ENCODE measurements around the gene SAFB2. TPM values are rescaled to one million over a fixed set of nuclear protein-coding genes. Genes with fewer than 3 reads are reported as not detected.
A peak's percentile ranks its signal among the peaks of the same experiment; 100 is the strongest.

SAFB2 gene
- total RNA-seq, 1 donor from 2014 or later: 41.2 TPM

DNA sequence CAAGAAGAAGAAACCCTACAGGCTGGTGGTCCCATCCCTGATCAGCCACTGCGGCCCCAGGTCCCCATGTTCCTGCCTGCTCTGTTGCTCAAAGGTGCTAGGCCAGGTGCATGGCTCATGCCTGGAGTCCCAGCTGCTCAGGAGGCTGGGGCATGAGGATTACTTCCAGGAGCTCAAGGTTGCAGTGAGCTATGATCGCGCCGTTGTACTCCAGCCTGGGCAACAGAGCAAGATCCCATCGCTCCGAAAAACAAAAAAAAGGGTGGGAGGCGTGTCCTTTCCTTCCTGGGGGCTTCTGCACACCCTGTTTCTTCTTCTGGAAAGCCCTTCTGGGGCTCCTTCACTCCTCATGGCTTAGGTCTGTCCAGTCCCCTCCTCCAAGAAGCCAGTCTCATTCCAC, 42.9 kb downstream of the SAFB2 start:
- DNase-seq: no peak

DNA sequence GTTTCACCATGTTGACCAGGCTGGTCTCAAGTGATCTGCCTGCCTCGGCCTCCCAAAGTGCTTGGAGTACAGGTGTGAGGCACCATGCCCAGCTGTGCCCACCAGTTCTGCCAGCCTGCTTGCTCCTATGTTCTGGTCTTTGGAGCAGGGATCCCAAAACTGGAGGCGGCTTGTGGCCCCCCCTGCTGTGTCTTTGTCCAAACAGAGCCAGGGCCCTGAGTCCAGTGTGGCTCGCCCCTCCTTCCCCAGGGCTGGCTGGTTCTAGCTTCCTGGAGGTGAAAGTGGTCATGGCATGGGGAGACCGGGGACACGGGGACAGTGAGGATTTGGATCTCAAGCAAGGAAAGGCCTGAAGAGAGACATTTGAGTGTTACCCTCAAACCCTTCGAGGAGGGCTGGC, 43.3 kb downstream of the SAFB2 start:
- DNase-seq: no peak

DNA sequence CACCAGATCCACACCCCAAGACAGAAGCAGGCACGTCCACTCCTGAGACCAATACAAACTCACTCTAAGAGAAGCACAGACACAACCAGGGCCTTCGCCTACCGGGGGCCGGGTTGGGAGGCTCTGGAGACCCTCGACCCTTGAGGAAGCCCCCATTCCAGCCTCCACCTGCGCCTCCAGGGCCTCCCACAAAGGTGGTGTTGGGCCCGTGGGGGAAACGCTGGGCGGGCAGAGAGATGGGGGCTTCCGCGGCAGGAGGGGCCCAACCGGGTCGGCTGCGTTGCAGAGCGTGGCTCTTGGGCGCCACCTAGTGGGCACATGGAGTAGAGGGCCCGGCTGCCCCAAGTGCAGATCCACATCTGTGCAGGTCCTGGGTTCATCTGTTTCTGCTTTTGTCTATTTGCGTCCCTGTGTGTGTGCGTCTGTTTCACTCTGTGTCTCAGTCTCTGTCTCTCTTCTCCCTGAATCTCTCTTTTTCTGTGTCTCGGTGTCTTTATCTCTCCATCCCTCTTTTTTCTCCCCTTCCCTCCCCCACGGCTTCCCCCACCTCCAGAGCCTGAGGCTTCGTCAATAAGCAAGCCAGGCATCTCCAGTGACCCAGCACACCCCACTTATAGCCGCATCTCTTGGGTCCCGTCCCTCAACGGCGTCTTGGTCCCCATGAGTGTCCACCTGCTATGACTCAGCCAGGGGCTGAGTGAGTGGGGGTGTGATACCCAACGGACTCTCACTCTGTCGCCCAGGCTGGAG, 44.3 kb downstream of the SAFB2 start:
- DNase-seq: peak; percentile 77

GRCh38 chr19:5575590-5575989, 47.0 kb downstream of the SAFB2 start:
- DNase-seq: no peak

DNA sequence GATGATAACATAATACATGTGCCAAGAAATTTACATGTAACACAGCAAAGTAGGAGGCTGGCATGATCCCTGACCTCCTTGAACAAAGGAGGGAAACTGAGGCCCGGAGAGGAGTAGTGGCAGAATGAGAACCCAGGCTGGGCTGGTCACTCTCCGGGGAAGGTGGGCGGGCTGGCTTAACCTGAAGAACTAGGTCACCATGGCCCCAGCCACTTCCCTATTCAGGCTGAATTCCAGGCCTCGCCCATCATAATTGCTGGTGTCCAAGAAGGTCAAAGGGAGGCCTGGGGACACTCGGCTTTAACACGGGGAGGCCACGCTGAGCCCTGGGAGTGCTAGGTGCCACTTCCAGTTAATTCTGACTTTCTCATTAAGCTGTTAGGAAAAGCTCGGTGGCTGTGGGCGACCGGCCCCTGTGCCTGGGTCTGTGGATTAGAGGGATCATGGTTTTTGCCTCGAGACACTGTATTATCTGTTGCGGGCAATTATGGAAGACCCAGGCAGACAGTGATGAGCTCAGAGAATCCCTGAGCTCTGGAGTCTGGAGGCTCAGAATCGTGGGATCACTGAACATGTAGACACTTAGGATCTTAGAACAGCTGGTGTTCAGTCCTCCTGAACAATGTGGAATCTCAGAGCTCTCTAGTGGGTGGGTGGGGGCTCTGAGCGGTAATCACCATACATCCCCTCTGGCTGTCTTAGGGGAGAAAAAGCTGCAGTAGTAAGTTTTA, 49.9 kb downstream of the SAFB2 start:
- DNase-seq: no peak

DNA sequence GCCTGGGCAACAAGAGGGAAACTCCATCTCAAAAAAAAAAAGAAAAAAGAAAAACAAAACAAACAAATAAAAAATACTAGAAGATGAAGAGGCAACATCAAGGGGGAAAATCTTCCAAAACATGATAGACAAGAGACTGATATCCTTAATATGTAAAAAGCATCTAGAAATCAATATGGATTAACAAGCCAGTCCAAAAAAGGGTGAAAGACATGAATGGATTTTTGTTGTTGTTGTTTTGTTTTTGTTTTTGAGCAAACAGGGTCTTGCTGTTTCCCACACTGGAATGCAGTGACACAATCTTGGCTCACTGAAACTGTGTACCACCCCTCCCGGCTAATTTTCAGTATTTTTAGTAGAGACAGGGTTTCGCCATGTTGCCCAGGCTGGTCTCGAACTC, 50.8 kb downstream of the SAFB2 start:
- no peak for DNase-seq

DNA sequence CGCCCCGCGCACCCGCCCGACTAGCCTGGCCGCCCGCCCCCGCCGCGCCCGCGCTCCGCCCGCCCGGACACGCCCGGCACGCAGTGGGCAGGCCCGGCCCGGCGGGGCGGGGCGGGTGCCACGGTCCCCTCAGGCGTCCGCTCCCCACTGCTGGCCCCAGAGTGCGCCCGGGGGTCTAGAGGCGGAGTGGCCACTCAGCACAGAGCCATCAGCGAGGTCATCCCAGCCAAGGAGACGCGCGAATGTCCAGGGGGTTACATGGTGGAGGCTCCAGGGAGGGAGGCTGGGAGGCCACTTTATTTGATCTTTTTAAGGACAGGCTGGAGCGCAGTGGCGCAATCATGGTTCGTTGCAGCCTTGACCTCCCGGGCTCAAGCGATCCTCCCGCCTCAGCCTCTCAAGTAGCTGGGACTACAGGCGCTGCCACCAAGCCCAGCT, 54.6 kb downstream of the SAFB2 start:
- DNase-seq: no peak

DNA sequence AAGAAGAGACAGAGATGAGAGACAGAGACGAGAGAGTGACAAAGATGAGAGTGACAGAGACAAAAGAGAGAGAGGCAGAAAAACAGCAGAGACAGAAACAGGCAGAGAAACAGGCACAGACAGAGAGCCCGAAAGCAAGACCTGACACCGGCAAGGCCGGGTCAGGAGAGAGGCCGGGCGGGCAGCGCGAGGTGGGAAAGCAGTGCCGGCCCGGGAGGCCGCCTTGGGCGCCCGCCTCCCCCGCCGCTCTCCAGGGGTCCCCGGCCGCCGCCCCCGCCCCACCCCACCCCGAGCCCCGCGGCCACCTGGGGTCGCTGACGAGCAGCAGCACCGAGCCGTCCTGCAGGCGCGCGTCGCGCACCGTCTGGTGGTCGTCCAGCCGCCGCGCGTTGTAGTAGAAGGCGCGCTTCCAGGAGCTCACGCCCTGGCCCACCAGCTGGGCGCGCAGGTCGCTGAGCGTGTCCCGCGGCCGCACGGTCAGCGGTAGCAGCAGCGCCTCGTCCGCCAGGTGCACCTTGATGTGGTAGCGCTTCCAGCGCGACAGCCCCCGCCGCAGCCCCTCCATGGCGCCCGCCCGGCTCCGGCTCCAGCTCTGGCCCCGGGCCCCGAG, 55.1 kb downstream of the SAFB2 start, which contains the start of gene TINCR:
Gene TINCR (minus strand): TSS at position 594 of the 610 bp plus-strand sequence.
- no peak for DNase-seq

DNA sequence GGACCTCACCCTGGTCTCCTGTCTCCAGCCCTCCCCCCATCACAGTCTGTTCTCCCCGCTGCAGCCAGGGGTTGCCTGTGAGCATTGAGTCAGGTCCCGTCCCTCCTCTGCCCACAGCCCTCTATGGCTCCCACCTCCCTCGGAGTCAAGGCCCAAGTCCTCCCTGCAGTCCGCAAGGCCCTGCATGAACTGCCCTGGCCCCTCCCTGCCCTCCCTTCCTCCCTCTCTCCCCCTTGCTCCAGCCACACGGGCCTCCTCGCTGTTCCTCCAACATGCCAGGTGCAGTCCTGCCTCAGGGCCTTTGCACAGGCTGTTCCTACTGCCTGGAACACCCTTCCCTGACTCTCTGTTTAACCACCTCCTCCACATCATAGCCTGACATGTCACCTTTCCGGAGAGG, 57.6 kb downstream of the SAFB2 start:
- DNase-seq: no peak

- no peak for DNase-seq
Observed at GRCh38 chr19:5563935-5564612, 58.5 kb downstream of the SAFB2 start.

DNA sequence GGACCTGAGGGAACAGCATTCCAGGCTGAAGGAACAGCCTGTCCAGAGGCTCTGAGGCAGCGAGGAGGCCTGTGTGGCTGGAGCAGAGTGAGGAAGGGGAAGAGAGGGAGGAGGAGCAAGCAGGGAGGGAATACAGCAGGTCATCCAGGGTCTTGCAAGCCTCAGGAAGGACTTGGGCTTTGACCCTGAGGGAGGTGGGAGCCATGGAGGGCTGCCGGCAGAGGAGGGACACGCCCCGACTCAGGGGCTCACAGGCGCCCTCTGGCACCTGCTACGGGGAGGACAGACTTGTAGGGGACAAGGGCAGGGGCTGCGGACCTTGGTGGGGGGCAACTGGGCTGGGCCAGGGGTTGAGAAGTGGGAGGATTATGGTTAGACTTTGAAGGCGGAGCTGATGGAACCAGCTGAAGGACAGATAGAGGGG, 59.6 kb downstream of the SAFB2 start:
- DNase-seq: no peak

DNA sequence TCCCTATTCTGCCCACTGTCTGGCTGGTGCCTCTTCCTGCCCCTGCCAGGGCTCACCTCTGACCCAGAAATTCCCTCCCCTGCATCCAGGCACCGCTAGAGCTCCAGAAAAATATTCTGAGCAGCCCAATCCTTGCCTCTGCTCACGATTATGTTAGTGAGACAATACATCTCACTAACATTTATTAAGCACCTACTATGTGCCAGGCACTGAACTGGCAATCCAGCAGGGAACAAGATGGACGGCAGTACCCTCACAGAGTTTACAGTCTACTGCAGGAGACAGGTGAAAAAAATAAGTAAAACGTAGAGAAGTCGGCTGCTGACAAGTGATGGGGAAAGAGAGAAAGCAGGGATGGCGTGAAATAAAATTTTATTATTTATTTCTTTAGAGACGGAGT, 60.3 kb downstream of the SAFB2 start:
- DNase-seq: no peak

DNA sequence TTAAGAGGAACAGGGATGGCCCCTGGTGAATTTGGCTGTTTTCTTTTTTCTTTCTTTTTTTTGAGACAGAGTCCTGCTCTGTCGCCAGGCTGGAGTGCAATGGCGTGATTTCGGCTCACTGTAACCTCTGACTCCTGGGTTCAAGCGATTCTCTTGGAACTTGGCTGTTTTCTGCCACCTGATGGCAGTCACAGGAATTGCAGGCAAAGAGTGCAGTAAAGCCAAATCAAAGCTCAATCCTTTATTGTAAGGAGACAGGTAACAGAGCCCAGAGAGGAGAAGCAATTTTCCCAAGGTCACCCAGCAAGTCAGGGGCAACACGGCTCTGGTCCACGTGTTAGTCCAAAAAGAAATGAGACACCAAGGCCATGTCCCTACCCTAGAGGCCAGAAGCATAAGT, 61.0 kb downstream of the SAFB2 start:
- DNase-seq: no peak

DNA sequence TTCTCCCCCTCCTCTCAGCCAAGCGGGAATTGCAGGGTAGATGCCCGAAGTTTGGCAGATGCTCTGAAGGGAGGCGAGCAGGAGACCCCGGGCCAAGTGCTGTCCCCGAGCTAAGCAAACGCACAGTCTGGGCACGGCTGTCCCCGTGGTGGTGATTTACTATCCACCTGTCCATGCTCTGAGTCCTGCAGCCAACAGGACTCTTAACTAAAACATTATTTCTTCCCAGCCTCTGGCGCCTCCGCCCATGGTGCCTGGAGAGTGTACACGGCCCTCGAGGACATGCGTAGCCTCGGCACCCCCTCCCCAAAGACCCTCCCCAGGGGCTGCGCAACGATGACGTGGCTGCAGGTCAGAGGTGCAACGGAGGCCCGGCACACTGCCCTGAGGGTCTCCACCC, 62.4 kb downstream of the SAFB2 start:
- no peak for DNase-seq

DNA sequence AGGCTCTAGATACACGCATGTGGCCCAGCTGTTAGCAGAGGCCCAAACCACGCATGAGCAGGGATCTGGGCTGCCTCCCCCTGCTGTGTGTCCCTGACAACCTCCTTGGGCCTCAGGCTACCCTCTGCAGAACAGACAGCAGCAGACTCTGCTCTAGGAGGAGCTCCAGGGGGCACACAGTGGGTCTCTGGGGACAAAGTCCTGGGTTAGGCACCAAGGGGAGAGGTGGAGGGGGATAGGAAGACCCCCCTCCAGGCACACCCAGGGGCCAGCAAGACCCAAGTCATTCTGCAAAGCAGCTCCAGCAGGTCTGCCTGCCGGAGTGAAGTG, 62.8 kb downstream of the SAFB2 start:
- no peak for DNase-seq

DNA sequence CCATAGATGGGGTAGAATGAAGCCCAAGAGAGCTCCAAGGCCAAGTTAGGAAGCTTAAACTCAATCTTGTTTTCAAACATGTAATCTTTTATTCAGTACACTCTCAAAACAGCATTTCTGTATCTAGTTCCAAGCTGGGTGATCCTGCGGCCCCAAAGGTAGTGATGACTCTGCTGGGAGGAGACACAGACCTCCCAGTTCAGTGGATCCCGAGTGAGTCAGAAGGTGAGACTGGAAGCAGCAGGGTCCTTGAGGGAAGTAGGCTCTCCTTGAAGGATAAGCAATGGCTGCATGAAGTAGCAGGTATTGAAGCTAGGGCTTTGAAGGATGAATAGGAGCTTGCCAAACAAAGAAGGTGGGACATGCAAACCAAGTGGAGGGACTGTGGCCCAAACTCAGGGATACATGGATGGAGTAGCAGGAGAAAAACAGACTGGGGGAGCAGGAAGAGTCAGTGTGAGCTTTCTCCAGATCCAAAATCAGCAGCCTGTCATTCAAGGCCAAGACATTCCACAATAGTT, 64.4 kb downstream of the SAFB2 start:
- DNase-seq: no peak

DNA sequence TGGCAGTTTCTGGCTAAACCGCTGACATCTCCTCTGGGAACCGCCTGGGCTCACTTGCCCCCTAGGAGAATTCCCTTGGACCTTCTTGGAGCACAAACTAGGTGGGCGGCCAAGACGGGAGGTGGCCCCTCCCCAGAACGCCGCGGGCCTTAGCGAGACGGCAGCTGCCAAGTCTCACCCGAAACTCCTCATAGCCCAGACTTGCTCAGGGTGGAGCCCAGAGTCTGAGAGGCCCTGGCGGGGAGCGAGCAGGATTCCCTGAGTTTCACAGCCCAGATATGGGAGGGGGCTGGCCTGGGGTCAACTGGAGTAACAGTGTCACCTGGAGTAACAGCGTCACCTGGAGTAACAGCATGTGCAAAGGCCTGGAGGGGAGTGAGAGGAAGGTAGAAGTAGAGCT, 64.9 kb downstream of the SAFB2 start:
- no peak for DNase-seq

- no peak for DNase-seq
Observed at GRCh38 chr19:5554828-5555227, 67.7 kb downstream of the SAFB2 start.

GRCh38 chr19:5553892-5554291, 68.7 kb downstream of the SAFB2 start:
- DNase-seq: no peak

- DNase-seq: no peak
Observed at GRCh38 chr19:5547881-5548280, 74.7 kb downstream of the SAFB2 start.

DNA sequence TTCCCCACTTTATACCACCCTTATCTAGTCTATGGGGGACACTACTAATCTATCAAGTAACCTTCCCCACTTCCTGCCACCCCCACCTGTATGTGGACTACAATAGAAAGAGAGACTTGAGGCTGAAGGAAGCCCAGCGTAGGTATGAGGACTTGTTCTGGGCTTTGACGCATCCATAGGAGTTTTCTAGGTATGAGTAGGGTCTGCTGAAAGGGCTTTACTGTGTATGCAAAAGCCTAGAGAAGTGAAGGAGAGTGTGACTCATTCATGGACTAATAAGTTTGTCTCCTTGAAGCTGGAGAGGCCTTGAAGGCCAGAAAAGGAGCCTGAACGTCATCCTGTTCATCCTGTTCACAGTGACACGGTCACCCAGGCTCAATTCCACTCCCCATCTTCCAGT, 76.6 kb downstream of the SAFB2 start:
- DNase-seq: no peak

DNA sequence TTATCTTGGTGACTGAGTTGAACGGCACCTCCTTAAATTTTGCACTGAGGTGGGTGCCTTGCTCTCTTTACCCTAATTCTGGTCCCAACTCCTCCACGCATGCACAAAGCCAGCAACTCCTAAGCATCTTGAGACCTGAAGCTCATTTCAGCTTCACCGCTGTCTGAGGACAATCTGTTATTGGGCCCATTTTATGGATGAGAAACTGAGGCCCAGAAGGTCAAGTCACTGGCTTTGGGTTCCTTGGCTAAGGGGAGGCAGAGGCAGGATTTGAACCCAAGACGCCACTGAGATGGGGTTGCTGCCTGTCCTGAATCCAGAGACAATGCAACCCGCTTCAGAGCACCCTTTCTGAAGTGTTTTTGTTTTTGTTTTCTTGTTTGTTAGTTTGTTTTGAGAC, 77.5 kb downstream of the SAFB2 start:
- no peak for DNase-seq

DNA sequence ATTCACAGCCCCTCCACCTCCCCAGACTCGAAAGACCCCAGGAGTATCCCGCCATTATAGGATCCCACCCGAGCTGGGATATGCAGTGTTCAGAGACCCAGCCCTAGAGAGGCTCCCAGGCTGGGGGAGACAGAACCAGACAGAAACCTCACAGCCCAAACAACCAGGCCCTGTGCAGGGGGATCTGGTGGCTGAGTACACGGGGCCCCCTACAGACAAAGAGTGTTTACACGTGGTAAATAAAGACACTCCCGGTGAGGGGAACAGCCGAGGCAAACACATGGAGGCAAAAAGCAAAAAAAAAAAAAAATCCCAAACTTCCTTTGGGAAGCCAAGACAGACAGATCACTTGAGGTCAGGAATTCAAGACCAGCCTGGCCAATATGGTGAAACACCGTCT, 79.9 kb downstream of the SAFB2 start:
- no peak for DNase-seq
